Uterus (tissue), 2 donors: ENCODE measurements around the gene FRK.

Experiments
- POLR2A ChIP-seq, 2 donors: fragments of 450-650 bp; IDR thresholded peaks; one replicate each; pipeline ENCODE4 v1.6.1; 2016; ENCODE audit warnings: antibody characterized with exemption in 2 of 2, mild to moderate bottlenecking in 1 of 2, moderate library complexity in 1 of 2
- TF ChIP-seq, protein P1 (sequence below), 4 experiments: fragments of 200-600 bp in 2 of 4; fragments of 450-650 bp in 2 of 4; sonication (generic) in 2 of 4; IDR thresholded peaks; one replicate each; pipeline ENCODE4 v1.5.1; 2016 to 2019; ENCODE audit warnings: antibody characterized with exemption in 4 of 4, mild to moderate bottlenecking in 2 of 4, moderate library complexity in 1 of 4

DNA sequence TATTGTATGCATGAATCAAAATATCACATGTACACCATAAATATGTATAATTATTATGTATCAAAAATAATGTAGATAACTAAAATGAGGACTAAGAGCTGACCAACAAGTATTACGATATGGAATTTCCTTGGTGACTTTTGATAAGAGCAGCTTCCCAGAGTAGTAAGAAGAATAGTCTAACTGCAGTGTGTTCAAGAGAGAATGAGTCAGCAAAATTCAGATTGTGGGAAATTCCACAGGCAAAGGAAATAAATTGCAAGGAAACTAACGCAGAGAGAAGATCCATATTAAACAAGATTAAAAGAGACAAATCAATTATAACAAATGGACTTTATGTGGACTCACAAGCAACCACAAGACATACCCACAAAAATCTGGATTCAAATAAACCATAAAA is 26.4 kb downstream of the FRK start:
- TF ChIP-seq, protein P1, sequence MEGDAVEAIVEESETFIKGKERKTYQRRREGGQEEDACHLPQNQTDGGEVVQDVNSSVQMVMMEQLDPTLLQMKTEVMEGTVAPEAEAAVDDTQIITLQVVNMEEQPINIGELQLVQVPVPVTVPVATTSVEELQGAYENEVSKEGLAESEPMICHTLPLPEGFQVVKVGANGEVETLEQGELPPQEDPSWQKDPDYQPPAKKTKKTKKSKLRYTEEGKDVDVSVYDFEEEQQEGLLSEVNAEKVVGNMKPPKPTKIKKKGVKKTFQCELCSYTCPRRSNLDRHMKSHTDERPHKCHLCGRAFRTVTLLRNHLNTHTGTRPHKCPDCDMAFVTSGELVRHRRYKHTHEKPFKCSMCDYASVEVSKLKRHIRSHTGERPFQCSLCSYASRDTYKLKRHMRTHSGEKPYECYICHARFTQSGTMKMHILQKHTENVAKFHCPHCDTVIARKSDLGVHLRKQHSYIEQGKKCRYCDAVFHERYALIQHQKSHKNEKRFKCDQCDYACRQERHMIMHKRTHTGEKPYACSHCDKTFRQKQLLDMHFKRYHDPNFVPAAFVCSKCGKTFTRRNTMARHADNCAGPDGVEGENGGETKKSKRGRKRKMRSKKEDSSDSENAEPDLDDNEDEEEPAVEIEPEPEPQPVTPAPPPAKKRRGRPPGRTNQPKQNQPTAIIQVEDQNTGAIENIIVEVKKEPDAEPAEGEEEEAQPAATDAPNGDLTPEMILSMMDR (IDR thresholded peaks at IDR 0.05), result no peak
- no peak for TF ChIP-seq POLR2A (IDR thresholded peaks at IDR 0.05)
